Measurements from ENCODE around the gene ST6GAL1. TPM values are rescaled to one million over a fixed set of nuclear protein-coding genes. Genes with fewer than 3 reads are reported as not detected.

Gene ST6GAL1
- total and polyA plus RNA-seq, 2 of the 4 experiments (the other 2 are of a cell fraction), result 1.4 to 2.9 TPM

DNA sequence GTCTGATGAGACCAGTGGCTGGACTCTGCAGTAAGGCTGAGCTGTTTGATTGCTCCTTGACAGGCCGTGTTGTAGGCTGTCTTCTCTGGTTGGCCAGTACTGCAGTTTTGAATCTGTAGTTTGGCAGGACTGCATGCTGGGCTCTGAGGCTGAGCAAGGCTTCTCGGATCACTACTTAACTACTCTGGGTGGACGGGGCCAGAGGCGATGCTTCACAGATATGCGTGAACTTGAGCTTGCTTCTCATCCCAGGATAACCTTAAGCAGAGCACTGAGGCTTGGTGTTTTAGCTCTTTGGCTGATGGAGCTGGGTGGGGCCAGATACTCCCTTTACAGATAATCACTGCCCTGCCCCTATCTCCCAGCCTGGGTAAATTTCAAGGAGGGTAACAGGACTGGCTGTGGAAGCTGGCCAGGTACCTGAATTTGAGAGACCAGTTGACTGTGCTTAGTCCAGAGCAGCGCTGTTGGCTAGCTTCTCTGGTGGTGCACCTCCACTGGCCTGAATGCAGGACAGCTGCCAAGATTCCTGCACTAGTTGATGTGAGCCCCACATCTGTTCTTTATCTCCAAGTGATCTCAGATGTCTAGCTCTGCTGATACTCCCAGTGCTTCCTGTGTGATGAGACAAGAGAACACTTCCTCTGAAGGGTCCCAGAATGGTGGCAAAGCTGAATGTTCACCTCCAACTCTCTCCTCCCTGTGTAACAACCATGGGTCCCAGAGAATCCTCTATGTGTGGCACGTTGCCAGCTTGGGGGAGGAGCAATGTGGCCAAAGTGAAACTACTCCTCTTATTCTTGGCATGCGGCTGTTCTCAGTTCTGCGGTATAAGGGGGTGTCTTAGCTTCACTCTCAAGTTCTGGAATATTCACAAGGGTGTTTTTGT lies 171.1 kb downstream of the ST6GAL1 start:
- 61% methylated on average over 2 of the region's 9 CpGs; no CpG with 5 or more reads in 1 of the 2 experiments for WGBS, 2 experiments (ENCODE audit: extremely low coverage in 2 of 2, insufficient read length in 1 of 2)
- in situ Hi-C loops (cut with MboI; ENCODE audit: low sequenced_read_pairs) (no loop called here), intact Hi-C loops (cut with micrococcal nuclease) (loop anchor here (1.0 kb wide), 1 partner anchor 169 kb away; no protein-coding TSS in a partner anchor), dilution Hi-C loops (cut with HindIII; ENCODE audit: low sequenced_read_pairs, unreplicated experiment) (no loop called here)
- Histone ChIP-seq H3K23ac (ENCODE audit: low read depth, low read length) (peak overlapping the region; percentile 49), H2AK5ac (ENCODE audit: low read depth, low read length) (no peak overlapping the region), H3K36me3 (ENCODE audit: control insufficient read depth, insufficient read depth, low read length) (no peaks in the 10 kb centered on the region), H3K56ac (ENCODE audit: extremely low read depth, insufficient read depth, low read length) (no peak overlapping the region), H3K79me1 (ENCODE audit: low read depth in 1 of 2, low read length in 2 of 2) (no peaks in the 10 kb centered on the region), H2BK120ac (ENCODE audit: low read depth, low read length) (peak overlapping the region; percentile 45), H2AFZ (replicated peaks; ENCODE audit: low read length, poor library complexity) (peak overlapping the region; percentile 67), H2AK9ac (replicated peaks; ENCODE audit: low read depth, low read length, poor library complexity) (peak overlapping the region; percentile 73), H3K4ac (ENCODE audit: low read depth, low read length) (peak overlapping the region; percentile 51), H2BK15ac (ENCODE audit: low read depth, low read length) (no peak overlapping the region), H3K27ac (ENCODE audit: insufficient read depth, low read length) (peak overlapping the region; percentile 27; the same call in 1 of the 2 replicates), H3K14ac (replicated peaks; ENCODE audit: low read depth, low read length) (peak overlapping the region; percentile 54), H4K91ac (ENCODE audit: insufficient read depth, low read depth, low read length) (peak overlapping the region; percentile 40; the same call in 1 of the 2 replicates), H3K18ac (ENCODE audit: low read depth, low read length) (peak overlapping the region; percentile 26), H3K4me3 (ENCODE audit: insufficient read depth, low read depth, low read length) (peak overlapping the region; percentile 41; the same call in 1 of the 2 replicates), H3K27me3 (ENCODE audit: control insufficient read depth, insufficient read depth, low read length) (no peaks in the 10 kb centered on the region), H3K4me1 (ENCODE audit: control insufficient read depth, insufficient read depth, low read length) (peaks cover 5% of the 10 kb centered on the region), H4K20me1 (ENCODE audit: insufficient read depth, low read length) (no peaks in the 10 kb centered on the region), H3K9me3 (ENCODE audit: control insufficient read depth, insufficient read depth, low read length) (no peaks in the 10 kb centered on the region), H3K4me2 (ENCODE audit: low read depth, low read length) (peak overlapping the region; percentile 60), H2BK20ac (ENCODE audit: low read depth, low read length) (peak overlapping the region; percentile 31; the same call in 1 of the 2 replicates), H4K8ac (ENCODE audit: low read depth in 2 of 2, low read length in 2 of 2) (peak overlapping the region in 1 of 2 experiments; percentile 88; a peak in 2 of 4 replicates), H3K9me1 (ENCODE audit: insufficient read depth, low read length) (0 out of 2 replicates have a peak, but pooled peaks cover 7% of the 10 kb centered on the region), H2BK5ac (ENCODE audit: low read depth, low read length, poor library complexity, severe bottlenecking) (peak overlapping the region; percentile 21), H3K9ac (ENCODE audit: low read depth, low read length) (0 out of 2 replicates have a peak overlapping the region, but pooled peaks have one; percentile 1), H4K5ac (ENCODE audit: low read depth, low read length) (peak overlapping the region; percentile 5)
- ATAC-seq (ENCODE audit: low read depth) (peak; percentile 78), DNase-seq (peak; percentile 71)
- BruUV-seq (replicated peaks), result no TSS peak
- TF ChIP-seq MXI1 (IDR thresholded peaks at IDR 0.05; ENCODE audit: borderline replicate concordance, low read depth, low read length) (no peak), FOS (IDR thresholded peaks at IDR 0.05; ENCODE audit: low read depth, low read length) (no peak), CEBPB (IDR thresholded peaks at IDR 0.05; ENCODE audit: low read depth, low read length) (no peak), SMC3 (IDR thresholded peaks at IDR 0.05; ENCODE audit: low read depth, low read length) (no peak), MAFK (IDR thresholded peaks at IDR 0.05; ENCODE audit: low read depth, low read length) (no peak), RFX5 (IDR thresholded peaks at IDR 0.05; ENCODE audit: low read depth, low read length) (no peak), NFE2L2 (IDR thresholded peaks at IDR 0.05; ENCODE audit: low read depth, low read length) (no peak), MAZ (IDR thresholded peaks at IDR 0.05; ENCODE audit: borderline replicate concordance, low read depth, low read length) (no peak)
- TF ChIP-seq, protein P1, sequence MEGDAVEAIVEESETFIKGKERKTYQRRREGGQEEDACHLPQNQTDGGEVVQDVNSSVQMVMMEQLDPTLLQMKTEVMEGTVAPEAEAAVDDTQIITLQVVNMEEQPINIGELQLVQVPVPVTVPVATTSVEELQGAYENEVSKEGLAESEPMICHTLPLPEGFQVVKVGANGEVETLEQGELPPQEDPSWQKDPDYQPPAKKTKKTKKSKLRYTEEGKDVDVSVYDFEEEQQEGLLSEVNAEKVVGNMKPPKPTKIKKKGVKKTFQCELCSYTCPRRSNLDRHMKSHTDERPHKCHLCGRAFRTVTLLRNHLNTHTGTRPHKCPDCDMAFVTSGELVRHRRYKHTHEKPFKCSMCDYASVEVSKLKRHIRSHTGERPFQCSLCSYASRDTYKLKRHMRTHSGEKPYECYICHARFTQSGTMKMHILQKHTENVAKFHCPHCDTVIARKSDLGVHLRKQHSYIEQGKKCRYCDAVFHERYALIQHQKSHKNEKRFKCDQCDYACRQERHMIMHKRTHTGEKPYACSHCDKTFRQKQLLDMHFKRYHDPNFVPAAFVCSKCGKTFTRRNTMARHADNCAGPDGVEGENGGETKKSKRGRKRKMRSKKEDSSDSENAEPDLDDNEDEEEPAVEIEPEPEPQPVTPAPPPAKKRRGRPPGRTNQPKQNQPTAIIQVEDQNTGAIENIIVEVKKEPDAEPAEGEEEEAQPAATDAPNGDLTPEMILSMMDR (conservative IDR thresholded peaks at IDR 0.05; ENCODE audit: low read depth, low read length), result no peak
- TF ChIP-seq, protein P2, sequence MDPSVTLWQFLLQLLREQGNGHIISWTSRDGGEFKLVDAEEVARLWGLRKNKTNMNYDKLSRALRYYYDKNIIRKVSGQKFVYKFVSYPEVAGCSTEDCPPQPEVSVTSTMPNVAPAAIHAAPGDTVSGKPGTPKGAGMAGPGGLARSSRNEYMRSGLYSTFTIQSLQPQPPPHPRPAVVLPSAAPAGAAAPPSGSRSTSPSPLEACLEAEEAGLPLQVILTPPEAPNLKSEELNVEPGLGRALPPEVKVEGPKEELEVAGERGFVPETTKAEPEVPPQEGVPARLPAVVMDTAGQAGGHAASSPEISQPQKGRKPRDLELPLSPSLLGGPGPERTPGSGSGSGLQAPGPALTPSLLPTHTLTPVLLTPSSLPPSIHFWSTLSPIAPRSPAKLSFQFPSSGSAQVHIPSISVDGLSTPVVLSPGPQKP (IDR thresholded peaks at IDR 0.05; ENCODE audit: borderline replicate concordance, low read depth, low read length), result no peak
- TF ChIP-seq, protein P3, sequence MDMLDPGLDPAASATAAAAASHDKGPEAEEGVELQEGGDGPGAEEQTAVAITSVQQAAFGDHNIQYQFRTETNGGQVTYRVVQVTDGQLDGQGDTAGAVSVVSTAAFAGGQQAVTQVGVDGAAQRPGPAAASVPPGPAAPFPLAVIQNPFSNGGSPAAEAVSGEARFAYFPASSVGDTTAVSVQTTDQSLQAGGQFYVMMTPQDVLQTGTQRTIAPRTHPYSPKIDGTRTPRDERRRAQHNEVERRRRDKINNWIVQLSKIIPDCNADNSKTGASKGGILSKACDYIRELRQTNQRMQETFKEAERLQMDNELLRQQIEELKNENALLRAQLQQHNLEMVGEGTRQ (IDR thresholded peaks at IDR 0.05; ENCODE audit: low read depth, low read length), result no peak
- POLR2A ChIA-PET (ENCODE audit: unreplicated experiment), result no interaction called here
- CTCF ChIA-PET, result interaction anchor here (0.5 to 2.6 kb wide), 3 partner anchors 13 to 171 kb away, joined by 3 to 26 read pairs (median 12); partner anchors contain the start of gene ST6GAL1
